Fibroblast of lung (primary cell): Measurements from ENCODE around the gene VARS2.

Source experiments
- CTCF ChIP-seq, 2 donors: IDR thresholded peaks in 1 of 2; conservative IDR thresholded peaks in 1 of 2; 1 replicate in 1 of 2; 2 replicates in 1 of 2; pipeline ENCODE4 v1.5.1; 2011 to 2012; ENCODE audit warnings: low read length in 2 of 2, control low read depth in 1 of 2, inconsistent platforms in 1 of 2, low read depth in 1 of 2, mild to moderate bottlenecking in 1 of 2
- EZH2 ChIP-seq: IDR thresholded peaks from 2 replicates; pipeline ENCODE4 v1.5.1; 2012; ENCODE audit warnings: low read length, control low read depth, mild to moderate bottlenecking; ENCODE audit errors: missing control alignments

- TF ChIP-seq CTCF (conservative IDR thresholded peaks at IDR 0.05 in 1 of 2, IDR thresholded peaks at IDR 0.05 in 1 of 2; ENCODE audit: low read depth in 1 of 2, low read length in 2 of 2) (no peak), EZH2 (no peak)
Measured at GRCh38 chr6:30913721-30914075, 340 bp upstream of the VARS2 start.
